GM18861 (cell line): ENCODE measurements around the gene COG8.
"Not testable (repeated sequence)": the region's sequence is repeated elsewhere in the genome, so short reads cannot be mapped to it uniquely, and the experiment has no call there.

ENCODE experiments used
- ATAC-seq: cut with Tn5 transposase; IDR thresholded peaks from one replicate; pipeline ENCODE4 v1.9.1; 2021; ENCODE audit not compliant: unreplicated experiment

COG8 gene

DNA sequence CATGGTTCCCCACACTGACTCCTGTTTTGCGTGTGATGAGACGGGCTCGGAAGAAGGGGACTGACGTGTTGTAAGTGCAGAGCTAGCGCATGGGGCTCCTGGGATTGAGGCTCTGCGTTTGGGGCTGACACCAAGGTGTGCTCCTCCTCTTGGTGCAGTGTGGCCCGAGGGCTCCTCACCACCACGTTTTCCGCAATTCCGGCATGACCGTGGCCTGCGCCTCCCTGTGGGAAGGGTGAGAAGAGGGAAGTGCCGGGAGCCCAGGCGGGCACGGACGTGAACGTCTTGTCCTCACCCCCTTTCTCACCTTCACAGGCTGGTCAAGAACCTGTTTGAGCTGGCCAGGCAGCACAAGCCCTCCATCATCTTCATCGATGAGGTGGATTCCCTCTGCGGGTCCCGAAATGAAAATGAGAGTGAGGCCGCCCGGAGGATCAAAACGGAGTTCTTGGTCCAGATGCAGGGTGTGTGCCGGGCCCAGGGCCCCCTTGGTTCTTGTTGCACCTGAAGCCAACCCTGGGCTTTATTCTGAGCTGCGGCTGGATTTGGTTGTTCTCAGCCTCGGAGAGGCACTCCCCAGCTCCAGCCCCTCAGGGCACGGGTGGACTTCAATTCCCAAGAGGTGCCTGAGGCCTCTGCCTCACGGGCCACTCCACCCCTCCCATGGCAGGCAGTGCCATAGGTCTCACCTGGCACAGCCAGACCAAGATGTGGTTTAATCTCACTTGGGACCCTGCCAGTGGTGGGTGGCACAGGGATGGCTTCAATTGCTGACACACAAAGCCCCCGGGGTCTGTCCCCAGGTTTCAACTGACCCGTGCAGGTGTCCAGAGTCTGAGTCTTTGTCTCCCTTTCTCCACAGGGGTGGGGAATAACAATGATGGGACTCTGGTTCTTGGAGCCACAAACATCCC lies 19.3 kb downstream of the COG8 start:
- no peak for ATAC-seq

DNA sequence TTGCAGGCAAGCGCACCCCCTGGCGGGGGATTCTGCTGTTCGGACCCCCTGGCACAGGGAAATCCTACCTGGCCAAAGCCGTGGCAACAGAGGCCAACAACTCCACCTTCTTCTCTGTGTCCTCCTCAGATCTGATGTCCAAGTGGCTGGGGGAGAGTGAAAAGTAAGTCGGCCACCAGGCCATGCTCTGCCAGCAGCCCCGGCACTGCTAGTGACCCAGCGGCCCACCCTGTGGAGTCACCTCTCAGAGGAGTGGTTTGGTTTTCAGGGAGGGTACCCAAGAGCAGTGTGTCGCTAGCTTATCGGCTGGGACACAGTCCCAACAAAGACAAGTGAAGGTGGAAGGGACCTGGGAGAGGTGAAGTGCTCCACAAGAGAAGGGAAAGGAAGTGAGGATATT lies 20.0 kb downstream of the COG8 start:
- ATAC-seq, result no peak

DNA sequence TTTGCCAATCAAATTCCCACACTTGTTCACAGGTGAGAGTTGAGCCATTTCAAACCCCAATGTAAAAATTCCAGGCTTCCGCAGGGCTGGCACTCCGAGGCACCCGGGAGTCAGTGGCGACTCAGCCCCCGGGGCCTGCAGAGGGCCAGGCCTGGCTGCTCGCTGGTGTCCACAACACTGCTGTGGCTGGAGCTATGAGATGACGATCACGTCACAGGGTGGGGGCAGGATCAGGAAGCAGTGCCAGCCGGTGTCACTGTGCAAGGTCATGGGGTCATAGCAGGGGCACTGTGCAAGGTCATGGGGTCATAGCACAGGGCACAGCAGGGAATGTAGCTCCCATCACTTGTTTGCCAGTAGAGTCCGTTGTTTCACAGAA lies 20.5 kb downstream of the COG8 start:
- ATAC-seq, result no peak

DNA sequence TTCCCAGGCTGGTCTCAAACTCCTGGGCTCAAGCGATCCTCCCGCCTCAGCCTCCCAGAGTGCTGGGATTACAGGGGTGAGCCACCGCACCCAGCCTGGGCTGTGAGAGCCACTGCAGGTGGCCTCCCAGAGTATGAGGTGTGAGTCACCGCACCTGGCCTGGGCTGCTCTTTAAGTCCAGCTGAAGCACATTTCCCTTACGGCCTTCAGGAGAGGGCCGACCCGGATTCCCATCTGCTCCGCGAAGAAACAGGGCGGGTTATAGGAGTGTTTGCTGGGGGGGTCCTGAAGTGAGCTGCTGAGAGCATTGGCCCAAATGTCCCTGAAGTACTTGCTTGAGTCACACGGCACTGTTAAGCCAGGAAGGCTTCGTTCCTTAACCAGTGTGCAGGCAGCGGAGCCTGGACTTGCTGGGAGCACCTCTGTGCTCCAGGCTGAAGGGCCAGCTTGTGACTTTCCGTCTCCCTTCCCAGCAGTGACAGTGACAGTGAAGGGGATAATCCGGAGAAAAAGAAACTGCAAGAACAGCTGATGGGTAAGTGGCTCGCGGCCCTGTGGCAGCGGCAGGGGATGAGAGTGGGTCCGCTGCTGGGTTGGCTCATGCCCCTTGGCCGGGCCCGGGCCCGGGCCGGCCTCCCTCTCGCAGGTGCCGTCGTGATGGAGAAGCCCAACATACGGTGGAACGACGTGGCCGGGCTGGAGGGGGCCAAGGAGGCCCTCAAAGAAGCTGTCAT lies 21.0 kb downstream of the COG8 start:
- ATAC-seq, result no peak

DNA sequence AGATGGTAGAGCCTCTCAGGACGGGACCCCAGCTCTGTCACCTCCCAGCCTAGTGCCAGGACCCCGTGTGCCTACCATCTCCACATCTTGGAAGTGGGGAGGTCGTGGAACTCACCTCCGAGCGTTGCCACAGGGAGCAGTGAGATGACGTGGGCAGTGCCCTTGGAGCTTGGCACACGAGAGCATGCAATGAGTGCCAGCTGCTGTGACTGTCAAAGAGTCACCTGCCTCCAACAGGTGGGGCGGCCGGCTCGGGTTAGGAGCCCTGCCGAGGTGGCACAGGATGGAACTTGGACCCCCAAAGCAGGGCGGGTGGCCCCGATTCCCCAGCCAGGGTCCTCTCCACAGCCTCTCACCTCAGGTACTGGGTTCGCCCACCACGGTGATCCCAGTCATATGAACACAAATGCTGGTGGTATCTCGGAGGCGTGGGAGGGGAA lies 22.7 kb downstream of the COG8 start:
- ATAC-seq, result no peak

DNA sequence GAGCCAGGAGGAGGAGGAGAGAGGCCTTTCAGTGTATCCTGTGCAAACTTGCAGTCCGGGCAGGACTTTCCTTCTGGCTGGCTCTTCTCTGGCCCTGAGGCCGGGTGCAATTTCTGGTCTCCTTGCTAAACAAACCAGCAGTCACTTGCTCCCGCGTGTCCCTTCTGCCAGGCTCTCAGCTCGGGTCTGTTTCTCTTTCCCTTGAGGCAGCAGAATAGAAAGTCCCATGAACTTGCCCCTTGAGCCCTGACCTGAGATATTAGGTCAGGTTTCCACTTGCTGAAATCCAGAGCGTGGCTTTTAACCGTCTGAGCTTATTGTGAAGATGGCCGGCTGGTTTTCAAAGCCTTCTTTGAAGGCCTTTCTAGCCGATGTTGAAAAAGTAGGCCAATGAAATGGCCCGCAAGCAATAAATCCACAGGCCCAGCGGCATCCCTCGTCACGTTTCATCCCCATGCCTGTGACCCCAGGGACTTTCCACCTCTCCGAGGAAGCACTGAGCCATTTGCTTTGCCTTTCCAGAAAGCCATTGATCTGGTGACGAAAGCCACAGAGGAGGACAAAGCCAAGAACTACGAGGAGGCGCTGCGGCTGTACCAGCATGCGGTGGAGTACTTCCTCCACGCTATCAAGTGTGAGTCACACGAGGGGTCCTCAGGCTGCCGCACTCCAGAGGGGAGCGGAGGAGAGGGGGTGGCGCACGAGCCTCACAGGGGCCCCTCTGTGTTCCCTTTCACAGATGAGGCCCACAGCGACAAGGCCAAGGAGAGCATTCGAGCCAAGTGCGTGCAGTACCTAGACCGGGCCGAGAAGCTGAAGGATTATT lies 23.7 kb downstream of the COG8 start:
- no peak for ATAC-seq

DNA sequence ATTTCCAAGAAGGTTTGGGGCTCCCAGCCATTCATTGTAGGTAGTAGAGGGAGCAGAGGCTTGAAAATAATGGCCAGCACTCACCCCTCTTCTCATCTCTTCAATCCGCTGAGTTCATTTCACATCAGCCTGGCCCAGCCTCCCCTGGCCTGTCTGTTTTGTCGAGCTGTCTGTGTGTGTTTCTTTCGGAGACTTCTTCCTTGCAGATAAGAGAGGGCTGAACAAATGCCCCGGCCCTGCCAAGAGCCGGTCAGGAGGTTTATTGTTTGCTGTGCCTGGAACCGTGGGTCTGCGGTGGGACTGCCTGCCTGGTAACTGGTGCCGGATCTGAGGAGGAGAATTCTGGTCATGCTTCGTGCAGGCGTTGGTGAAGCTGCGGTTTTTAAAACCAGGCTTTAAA lies 24.8 kb downstream of the COG8 start:
- ATAC-seq, result no peak

DNA sequence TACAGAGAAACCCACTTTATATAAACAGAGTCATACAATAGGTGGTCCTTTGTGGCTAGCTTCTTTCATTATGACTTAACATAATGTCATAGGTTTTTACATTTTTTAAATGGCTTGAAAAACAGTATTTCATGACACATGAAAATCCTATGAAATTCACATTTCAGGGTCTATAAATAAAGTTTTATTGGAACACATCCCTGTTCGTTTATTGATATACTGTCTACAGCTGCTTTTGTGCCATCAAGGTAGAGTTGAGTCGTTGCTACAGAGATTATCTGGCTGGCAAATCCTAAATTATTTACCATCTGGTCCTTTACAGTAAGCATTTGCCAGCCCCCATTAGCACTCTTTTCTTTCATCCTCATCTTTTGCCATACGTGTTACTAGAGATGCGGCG lies 25.9 kb downstream of the COG8 start:
- ATAC-seq, result no peak

DNA sequence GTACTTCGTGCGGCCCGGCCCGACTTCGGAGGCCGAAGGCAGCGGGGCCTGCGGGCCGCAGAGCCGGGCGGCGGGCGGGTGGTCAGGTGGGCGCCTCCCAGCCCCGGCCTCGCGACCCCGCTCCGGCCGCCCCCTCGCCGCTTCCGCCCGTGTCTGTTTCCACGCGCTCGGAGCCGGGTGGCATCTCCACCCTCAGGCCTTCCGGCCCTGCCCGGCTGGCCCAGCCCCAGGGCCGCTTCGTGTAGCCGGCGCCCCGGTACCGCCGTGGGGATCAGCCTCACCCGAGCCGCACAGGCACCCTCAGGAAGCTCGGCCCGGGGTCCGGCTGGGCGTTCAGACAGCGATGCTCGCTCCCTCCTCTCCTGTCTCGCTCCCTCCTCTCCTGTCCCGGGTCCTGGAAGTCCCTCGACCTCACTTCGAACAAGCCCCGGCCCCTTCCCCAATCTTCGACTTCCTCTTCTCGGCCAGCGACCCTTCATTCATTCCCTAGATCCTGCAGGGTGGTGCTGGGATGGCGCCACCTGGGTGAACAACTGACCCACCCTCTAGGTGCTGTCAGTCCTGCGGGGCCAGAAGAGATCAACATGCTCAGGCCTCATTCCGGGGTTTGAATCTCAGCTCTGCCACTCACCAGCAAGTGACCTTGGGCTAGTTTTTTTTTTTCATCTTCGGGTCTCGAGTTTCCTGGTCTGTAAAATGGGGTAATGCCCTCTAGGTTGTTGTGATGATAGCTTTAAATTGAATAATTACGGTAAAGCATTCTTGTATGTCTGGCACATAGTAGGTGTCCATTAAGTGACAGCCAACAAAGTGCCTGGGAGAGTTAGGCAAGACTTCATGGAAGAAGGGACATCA lies 27.6 kb downstream of the COG8 start:
- ATAC-seq, result peak; percentile 39

DNA sequence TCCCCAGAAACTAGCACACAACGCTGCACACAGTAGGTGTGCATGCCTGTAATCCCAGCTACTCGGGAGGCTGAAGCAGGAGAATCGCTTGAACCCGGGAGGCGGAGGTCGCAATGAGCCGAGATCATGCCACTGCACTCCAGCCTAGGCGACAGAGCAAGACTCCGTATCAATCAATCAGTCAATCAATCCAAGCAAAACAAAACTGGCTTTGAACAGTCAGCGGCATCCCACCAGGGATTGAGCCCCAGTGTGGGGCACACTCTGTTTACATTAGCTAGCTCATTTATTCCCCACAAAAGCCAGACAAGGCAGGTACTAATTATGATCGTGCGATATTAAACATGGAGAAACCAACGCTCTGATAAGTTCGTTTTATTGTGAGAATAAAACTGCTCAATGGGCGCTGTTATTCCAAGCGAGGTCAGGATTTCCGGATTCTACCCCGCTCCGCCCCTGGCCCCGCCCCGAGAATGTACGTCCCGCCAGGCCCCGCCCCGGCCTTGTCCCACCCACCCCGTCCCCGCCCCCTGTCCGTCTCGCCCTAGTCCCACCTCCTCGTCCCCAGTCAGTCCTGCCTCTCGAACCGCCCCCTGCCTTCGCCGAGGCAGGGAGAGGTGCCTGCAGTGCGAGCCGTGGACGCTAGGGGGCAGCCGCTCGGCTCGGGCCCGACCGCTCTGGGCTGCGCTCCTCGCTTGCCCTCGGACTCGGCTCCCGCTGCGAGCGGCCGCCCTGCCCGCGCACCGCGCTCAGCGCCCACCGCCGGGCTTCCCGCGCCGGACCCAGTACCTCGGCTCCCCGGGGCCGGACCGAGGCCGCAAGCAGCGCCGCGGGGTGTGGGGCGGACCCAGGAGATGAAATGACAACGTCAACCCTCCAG lies 28.5 kb downstream of the COG8 start, which contains the start of gene VPS4A:
TSS of gene VPS4A (plus strand) at position 698 of the 880 bp plus-strand sequence. CDS start at position 860, 162 bp downstream.
- peak; percentile 94 for ATAC-seq

DNA sequence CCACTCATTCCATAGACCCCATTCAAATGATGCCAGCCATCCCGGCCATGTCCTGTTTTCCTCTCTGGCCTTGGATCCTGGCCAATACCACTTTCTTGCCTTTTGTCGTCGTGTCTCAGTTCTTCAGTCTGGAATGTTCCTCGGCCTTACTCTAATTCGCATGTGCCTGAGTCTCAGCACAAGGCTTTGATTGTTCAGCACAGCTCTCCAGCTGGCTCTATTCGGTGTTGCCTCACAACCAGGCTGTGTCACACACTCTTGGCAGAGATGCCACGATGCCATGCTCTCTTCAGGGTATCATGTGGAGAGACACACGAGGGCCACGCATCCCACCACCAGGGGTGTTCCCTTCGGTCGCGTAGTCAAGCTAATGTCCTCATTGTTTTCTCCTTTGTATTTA lies 30.0 kb downstream of the COG8 start:
- no peak for ATAC-seq

DNA sequence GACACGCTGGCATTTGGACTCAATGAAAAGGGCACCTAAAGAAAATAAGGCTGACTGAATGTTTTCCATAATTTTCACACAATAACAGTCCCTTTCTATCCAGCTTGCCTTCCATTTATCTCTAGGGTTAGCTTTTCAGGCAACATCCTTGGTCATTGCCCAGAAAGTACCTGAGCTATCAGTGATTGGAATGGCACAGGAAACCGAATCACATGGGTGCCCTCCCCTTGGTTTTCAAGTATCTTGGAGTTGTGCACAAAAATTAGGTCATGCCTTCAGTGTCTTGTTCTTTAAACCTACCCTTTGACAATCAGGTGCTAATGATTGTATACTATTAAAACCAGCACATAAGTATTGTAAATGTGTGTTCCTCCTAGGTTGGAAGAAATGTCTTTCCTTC lies 31.5 kb downstream of the COG8 start:
- ATAC-seq, result no peak

DNA sequence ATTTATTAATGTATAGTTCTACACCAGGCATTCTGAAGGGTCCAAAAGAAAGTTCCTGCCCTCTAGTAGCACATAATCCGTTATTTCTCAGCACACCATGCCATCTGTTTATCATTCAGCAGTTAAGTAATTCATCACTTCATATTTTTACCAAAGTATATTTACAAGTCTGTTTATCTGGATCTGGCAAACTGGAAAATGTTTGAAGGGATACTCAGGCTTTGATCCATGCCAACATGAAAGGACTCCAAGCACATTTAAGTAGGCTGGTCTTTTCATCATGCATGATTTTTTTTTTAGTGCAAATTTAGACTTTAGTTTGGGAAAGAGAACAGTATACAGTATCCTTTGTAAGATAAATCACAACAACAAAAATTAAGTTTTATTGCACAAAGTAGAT lies 32.3 kb downstream of the COG8 start:
- no peak for ATAC-seq

DNA sequence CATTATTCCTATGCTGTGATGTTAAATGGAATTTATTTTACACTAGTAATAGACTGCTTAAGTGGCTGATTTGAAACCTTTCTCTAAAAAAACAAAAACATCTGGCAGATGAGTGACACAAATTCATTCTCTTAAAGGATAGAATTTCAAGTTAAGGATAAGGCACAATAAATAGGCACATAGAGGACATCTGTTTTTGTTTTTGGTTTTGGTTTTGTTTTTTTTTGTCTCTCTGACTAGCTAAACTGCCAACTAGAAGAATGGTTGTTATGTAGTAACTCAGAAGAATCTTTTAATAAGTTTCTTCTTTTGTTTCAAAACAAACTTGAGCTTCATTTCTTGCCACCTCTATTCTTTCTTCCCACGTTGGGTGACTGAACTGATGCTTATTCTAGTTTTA lies 33.3 kb downstream of the COG8 start:
- no peak for ATAC-seq

DNA sequence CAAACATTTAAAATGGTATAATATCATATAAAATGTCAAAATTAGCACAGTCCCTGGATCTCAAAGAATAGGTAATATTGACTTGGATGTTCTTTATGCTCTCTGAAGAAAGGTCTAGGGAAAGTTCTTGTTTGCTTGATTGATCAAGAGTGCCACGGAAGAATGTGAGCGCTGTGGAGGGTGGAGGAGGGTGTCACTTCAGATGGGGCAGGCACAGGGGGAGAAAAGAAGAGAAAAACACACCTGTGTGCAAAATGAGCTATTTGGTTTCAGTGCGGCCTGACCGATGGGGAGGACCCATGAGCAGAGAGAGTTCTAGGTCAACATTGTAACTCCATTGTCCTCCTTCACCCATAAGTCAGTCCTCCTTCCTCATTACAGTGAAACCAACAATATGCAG lies 37.1 kb downstream of the COG8 start:
- no peak for ATAC-seq

DNA sequence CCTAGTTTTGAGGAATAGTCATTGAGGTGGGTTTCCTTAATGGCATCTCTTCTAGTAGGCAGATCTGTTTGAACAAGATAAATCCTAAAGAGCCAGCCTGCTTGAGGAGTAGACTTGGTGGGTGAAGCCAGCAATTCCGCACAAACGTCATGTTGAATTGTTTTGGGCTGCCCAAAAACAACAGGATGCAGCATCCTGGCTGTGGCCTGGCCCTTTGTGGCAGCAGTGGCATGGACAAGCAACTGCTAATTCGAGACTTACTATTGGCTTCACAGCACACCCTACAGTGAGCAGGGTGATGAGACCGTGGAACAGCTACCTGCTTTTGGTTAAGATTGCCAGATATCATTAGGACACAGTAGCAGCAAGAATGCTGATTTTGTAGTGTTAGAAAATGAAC lies 37.5 kb downstream of the COG8 start:
- no peak for ATAC-seq

DNA sequence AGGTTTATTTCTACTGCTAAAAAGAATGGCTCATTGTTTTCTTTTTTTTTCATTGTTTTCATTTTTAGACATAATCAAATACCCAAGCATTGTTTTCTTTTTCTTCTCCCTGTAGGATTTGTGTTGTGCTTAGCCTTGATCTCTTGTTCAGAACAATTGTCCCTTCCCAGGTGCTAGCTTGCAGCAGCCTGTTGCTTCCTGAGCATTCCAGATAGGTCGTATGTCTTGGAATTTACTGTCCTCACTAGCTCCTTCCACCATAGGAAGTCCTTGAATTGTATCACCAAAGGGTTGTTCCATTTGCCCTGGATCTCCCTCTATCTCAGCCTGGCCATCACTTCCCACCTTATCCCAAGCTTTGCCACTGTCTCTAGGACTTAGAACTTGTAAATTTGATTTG lies 38.2 kb downstream of the COG8 start:
- no peak for ATAC-seq

DNA sequence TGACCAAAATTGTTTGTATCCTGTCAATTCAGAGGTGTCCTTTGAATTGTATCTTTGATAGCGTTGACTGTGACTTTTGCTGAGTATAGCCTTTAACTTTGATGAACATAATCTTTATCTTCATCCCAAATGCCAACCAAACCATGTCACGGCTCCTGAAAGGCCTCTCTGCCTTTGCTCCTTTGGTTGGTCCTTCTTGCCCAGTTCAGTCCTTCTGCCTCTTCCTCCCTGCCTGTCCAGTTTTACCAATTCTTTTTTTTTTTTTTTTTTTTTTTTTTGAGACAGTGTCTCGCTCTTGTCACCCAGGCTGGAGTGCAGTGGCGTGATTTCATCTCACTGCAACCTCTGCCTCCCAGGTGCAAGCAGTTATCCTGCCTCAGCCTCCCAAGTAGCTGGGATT lies 41.1 kb downstream of the COG8 start:
- ATAC-seq, result no peak

DNA sequence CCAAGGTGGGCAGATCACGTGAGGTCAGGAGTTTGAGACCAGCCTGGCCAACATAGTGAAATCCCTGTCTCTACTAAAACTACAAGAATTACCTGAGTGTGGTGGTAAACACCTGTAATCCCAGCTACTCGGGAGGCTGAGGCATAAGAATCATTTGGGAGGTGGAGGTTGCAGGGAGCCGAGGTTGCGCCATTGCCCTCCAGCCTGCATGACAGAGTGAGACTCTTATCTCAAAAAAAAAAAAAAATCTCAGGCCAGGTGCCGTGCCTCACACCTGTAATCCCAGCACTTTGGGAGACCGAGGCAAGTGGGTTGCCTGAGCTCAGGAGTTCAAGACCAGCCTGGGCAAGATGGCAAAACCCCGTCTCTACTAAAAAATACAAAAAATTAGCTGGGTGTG lies 42.6 kb downstream of the COG8 start:
- ATAC-seq, result not testable (repeated sequence)
